HG02970 (cell line): ENCODE results near the gene ARMH1.

Source experiments
- ATAC-seq: cut with Tn5 transposase; IDR thresholded peaks from one replicate; pipeline ENCODE4 v1.9.1; 2021; ENCODE audit warnings: mild to moderate bottlenecking, moderate library complexity, moderate number of reproducible peaks; ENCODE audit not compliant: unreplicated experiment, low FRiP score

The ARMH1 gene

GRCh38 chr1:44674113-44675000 lies at the start of gene ARMH1, which contains the start of gene TMEM53:
TSS of gene ARMH1 (plus strand) at chr1:44674714. CDS start at chr1:44689698, 14,984 bp downstream.
TSS of gene TMEM53 (minus strand) at chr1:44674481. CDS start at chr1:44674391, 90 bp downstream.
- peak; percentile 91 for ATAC-seq

GRCh38 chr1:44625348-44625747 lies 49.2 kb upstream of the ARMH1 start:
- ATAC-seq: no peak

- no peak for ATAC-seq
Measured at GRCh38 chr1:44628962-44629756, 45.4 kb upstream of the ARMH1 start.

GRCh38 chr1:44630116-44630515 lies 44.4 kb upstream of the ARMH1 start:
- ATAC-seq: no peak

GRCh38 chr1:44631333-44631646 lies 43.2 kb upstream of the ARMH1 start:
- ATAC-seq: no peak

- ATAC-seq: peak; percentile 65
Measured at GRCh38 chr1:44631647-44632539, 42.6 kb upstream of the ARMH1 start.

GRCh38 chr1:44632598-44632997 lies 41.9 kb upstream of the ARMH1 start:
- ATAC-seq: no peak

- no peak for ATAC-seq
Measured at GRCh38 chr1:44634606-44635189, 39.8 kb upstream of the ARMH1 start.

- ATAC-seq: no peak
Measured at GRCh38 chr1:44635439-44635838, 39.1 kb upstream of the ARMH1 start.

- no peak for ATAC-seq
Measured at GRCh38 chr1:44636083-44636687, 38.3 kb upstream of the ARMH1 start.

GRCh38 chr1:44636688-44637598 lies 37.6 kb upstream of the ARMH1 start:
- no peak for ATAC-seq

- ATAC-seq: no peak
Measured at GRCh38 chr1:44637702-44638411, 36.7 kb upstream of the ARMH1 start.

- ATAC-seq: no peak
Measured at GRCh38 chr1:44640200-44640853, 34.2 kb upstream of the ARMH1 start.

- no peak for ATAC-seq
Measured at GRCh38 chr1:44641126-44642102, 33.1 kb upstream of the ARMH1 start.

GRCh38 chr1:44642255-44642654 lies 32.3 kb upstream of the ARMH1 start:
- ATAC-seq: no peak

GRCh38 chr1:44642925-44643324 lies 31.6 kb upstream of the ARMH1 start:
- no peak for ATAC-seq
